Spinal cord (tissue), 10 donors: ENCODE measurements around the gene DUSP7. TPM values are rescaled to one million over a fixed set of nuclear protein-coding genes. Genes with fewer than 3 reads are reported as not detected.

Experiments used
- DNase-seq, 6 donors: peaks; one replicate each; pipeline versions ENCODE4 v3.0.0 to v3.0.0-alpha.2; 2013 to 2015; ENCODE audit warnings: low spot score in 6 of 6, low read depth in 4 of 6
- H3K27ac ChIP-seq: one replicate; pipeline ENCODE4 v1.5.1; 2013; ENCODE audit warnings: low read depth, low read length, control low read depth
- H3K27me3 ChIP-seq: one replicate; pipeline ENCODE4 v1.6.1; 2013; ENCODE audit warnings: low read length; ENCODE audit not compliant: control insufficient read depth, insufficient read depth
- H3K36me3 ChIP-seq: one replicate; pipeline ENCODE4 v1.6.1; 2013; ENCODE audit warnings: low read length; ENCODE audit not compliant: control insufficient read depth, insufficient read depth
- H3K4me1 ChIP-seq: one replicate; pipeline ENCODE4 v1.6.1; 2013; ENCODE audit warnings: low read length; ENCODE audit not compliant: control insufficient read depth, insufficient read depth
- H3K4me3 ChIP-seq: one replicate; pipeline ENCODE4 v1.5.1; 2013; ENCODE audit warnings: low read depth, low read length, control low read depth
- H3K9me3 ChIP-seq: one replicate; pipeline ENCODE4 v1.6.1; 2013; ENCODE audit warnings: low read length; ENCODE audit not compliant: control insufficient read depth, insufficient read depth
- WGBS: methylation state at CpG from one replicate; pipeline ENCODE4 v1.1.5; 2013; ENCODE audit warnings: missing lambda C conversion rate; ENCODE audit not compliant: insufficient coverage; 5-methylcytosine and 5-hydroxymethylcytosine counted together
- polyA plus RNA-seq, 2 donors: library from polyadenylated mRNA; unstranded; fragments of 120-200 nt; gene quantifications; one replicate each; pipeline ENCODE4 v1.2.1, GENCODE V29; 2013; ENCODE audit not compliant: insufficient read length in 2 of 2
- total RNA-seq, 2 donors: library from RNA; depleted of rRNA in 1 of 2; stranded (reverse); fragments of 120-200 nt in 1 of 2; fragments of >200 nt in 1 of 2; gene quantifications; one replicate each; pipeline versions ENCODE4 v1.2.3 to v1.2.4, GENCODE V29; 2013 to 2014
- donor health status: healthy.

The DUSP7 gene
- total and polyA plus RNA-seq, 4 donors: 9.2 to 29.6 (median 21.1) TPM

DNA sequence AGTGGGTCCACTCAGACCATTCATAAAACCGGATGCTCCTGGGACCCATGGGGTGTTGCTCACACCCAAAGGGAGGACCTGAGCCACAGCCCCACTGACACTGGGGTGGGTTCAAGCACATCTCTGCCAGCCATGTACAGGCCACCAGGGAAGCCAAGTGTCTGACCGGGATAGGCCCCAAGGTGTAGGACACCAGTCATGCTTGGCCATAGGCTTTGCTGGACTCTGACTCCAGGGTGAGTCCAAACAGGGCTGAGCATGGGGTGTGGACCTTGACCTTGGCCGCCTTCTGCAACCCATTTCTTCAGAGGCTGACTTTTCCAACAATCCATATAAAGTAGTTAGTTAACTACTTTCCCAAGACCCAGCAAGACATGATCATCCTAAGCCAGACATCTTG, 31.4 kb upstream of the DUSP7 start:
- Histone ChIP-seq H3K9me3 (no peaks in the 10 kb centered on the region), H3K27ac (no peak overlapping the region), H3K36me3 (peaks cover 10% of the 10 kb centered on the region), H3K4me1 (peaks cover 47% of the 10 kb centered on the region), H3K27me3 (no peaks in the 10 kb centered on the region), H3K4me3 (no peak overlapping the region)
- WGBS: 100% methylated on average over 2 of the region's 3 CpGs
- DNase-seq: no peak

DNA sequence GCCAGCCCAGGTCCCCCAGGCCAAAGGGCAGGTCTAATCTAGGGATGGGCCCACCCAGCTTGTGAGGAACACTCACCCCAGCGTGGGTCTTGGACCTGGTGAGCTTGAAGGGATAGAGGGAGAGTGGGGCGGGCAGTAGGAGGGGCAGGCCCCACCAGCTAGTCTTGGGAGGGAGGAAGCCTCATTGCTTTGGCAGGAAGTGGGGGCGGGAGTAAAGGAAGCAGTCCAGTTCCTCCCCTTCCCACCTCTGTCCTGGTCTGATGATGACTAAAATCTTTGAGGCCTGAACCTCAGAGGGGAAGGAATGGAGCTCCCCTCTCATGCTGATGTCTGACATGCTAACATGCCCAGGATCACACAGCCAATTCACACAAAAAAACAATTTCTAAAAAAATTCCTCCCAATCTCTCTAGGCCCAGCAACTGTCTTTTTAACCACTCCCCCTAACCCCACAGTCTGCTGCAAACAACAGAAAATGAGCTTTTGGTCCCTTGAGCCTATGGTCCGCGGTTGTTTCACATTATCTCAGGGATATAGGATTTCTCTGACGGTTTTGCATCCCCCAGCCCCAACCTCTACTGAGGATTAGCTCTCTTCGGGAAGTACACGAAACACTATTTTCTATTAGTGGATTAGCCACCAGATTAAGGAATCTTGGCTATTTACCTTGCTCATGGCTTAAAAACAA, 30.7 kb upstream of the DUSP7 start:
- Histone ChIP-seq H3K27ac (no peak overlapping the region), H3K4me1 (peaks cover 44% of the 10 kb centered on the region)
- 80% methylated on average over 6 of the region's 8 CpGs for WGBS

DNA sequence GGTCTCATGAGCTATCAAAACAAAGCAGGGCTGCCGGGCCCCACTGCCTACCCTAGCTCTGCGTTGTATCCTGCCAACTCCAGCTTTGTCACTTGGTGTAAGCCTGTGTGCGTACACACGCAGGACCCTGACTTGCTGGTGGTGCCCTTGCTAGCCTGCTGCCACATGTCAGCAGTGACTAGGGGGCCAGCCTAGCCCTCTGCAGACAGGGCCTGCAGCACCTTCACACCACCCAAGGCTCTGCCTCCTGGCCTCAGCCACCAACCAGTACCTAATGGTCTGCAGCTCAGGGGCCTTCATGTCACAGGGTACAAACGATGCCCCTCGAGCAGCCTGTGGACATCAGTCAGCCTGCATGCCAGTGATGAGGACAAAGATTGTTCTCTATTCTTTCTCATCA, 30.1 kb upstream of the DUSP7 start:
- H3K36me3 ChIP-seq: peaks cover 9% of the 10 kb centered on the region
- no peak for DNase-seq
- H3K27me3 ChIP-seq: no peaks in the 10 kb centered on the region
- no peaks in the 10 kb centered on the region for H3K9me3 ChIP-seq
- H3K4me1 ChIP-seq: peaks cover 38% of the 10 kb centered on the region
- no peak overlapping the region for H3K27ac ChIP-seq
- 90% methylated on average over 6 of the region's 6 CpGs for WGBS
- no peak overlapping the region for H3K4me3 ChIP-seq

More for the DNA sequence above, 30.7 kb upstream of the DUSP7 start:
- H3K36me3 ChIP-seq: peaks cover 9% of the 10 kb centered on the region
- peak in 1 of 6 donors; percentile 16 for DNase-seq
- H3K27me3 ChIP-seq: no peaks in the 10 kb centered on the region
- no peaks in the 10 kb centered on the region for H3K9me3 ChIP-seq
- H3K4me3 ChIP-seq: no peak overlapping the region

DNA sequence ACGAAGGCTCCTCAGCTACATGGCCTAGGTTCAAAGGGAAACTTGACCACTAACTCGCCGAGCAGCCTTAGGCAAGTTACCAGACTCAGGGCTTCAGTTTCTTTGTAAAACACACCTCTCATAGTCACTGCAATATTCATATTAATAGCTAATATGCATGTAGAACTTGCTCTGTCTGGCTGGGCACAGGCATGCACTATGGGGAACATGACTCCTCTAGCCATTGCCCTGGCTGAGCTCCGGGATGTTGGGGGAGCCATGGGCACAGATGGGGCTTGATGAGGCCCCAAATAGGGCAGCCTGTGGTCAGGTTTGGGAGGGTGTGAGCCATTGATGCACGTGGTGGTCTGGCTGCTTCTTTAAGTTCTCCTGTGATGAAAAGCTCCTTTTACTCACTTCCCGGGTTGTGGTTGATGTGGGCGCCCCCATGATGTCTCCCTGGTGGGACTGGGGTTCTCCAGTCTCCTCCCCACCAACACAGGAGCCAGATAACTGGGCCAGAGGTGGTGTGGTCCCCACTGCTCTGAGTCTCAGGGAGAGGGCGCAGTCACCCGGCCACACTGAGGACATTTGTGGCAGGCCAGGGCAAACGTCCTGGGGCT, 29.4 kb upstream of the DUSP7 start:
- no peaks in the 10 kb centered on the region for H3K27me3 ChIP-seq
- H3K4me3 ChIP-seq: no peak overlapping the region
- H3K27ac ChIP-seq: no peak overlapping the region
- peaks cover 11% of the 10 kb centered on the region for H3K36me3 ChIP-seq
- H3K4me1 ChIP-seq: peaks cover 34% of the 10 kb centered on the region
- WGBS: 89% methylated on average over 7 of the region's 10 CpGs
- no peaks in the 10 kb centered on the region for H3K9me3 ChIP-seq
- DNase-seq: no peak

DNA sequence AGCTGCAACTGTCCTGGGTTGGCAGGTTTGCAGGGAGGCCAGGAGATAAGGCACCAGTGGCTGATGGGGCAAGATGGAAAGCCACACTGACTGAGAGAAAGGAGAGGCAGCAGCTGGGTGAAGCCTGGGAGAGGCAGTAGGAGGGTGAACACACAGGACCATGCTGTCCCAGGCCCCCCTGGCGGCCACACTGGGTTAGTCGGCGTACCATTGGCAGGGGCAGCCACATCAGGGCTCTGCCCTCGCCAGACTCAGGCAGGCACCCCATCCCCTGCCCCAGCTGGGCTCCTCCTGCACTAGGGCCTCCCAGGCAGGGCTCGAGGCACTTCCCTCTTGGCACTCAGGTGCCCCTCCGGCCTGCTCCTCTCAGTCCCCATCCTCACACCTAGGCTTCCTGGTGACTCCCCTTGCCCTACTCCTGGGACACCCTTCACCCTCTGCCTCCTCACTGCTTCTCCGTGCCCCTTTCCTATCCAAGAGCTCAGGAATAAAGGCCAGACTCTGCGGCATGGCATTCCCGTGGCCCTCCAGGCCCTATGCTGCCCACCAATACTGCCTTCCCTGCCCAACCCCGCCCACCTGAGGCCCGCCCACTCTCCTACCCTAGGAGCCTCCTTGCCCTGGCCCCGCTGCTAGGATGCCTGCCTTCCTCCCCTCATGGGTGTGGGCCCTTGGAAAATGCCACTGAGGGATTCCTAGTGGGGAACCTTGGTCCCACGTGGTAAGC, 28.7 kb upstream of the DUSP7 start:
- no peak overlapping the region for H3K4me3 ChIP-seq
- WGBS: 86% methylated on average over 13 of the region's 13 CpGs
- DNase-seq: no peak
- H3K27me3 ChIP-seq: no peaks in the 10 kb centered on the region
- H3K36me3 ChIP-seq: peaks cover 8% of the 10 kb centered on the region
- H3K9me3 ChIP-seq: no peaks in the 10 kb centered on the region
- peaks cover 27% of the 10 kb centered on the region for H3K4me1 ChIP-seq
- no peak overlapping the region for H3K27ac ChIP-seq

DNA sequence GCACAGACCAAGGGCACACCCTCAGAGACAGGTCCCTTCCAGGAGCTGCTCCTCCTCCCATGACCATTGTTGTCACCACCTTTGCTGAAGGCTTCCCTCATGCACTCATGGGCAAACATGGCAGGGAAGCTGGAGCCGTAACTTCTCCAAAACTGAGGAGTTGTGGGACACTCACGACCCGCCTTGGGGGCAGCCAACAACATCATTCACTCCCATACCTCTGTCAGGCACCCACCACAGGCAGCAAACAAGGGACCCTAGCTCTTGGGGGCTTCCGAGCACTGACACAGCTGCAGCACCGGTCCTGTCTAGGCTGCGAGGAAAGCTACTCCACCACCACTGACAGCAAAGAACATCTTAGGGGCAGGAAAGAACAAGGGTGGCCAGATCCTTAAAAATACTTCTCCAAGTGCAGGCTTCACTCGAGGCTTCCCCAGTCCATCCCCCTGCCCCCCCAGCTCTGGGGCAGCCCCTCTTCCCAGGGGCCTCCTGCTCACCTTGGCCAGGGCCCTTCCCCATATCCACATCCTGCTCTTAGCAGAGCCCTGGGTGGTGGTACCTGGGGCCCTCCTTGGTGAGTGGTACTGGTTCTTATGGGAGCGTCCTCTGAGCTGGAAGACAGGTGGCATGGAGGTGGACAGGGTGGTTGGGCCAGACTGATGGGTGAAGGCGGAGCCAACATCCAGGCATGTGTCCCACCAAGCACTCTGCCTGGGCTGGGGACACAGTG, 28.0 kb upstream of the DUSP7 start:
- WGBS: 97% methylated on average over 9 of the region's 9 CpGs
- Histone ChIP-seq H3K27me3 (no peaks in the 10 kb centered on the region), H3K27ac (no peak overlapping the region), H3K9me3 (no peaks in the 10 kb centered on the region), H3K4me3 (no peak overlapping the region), H3K36me3 (peaks cover 8% of the 10 kb centered on the region), H3K4me1 (peaks cover 20% of the 10 kb centered on the region)
- DNase-seq: no peak

DNA sequence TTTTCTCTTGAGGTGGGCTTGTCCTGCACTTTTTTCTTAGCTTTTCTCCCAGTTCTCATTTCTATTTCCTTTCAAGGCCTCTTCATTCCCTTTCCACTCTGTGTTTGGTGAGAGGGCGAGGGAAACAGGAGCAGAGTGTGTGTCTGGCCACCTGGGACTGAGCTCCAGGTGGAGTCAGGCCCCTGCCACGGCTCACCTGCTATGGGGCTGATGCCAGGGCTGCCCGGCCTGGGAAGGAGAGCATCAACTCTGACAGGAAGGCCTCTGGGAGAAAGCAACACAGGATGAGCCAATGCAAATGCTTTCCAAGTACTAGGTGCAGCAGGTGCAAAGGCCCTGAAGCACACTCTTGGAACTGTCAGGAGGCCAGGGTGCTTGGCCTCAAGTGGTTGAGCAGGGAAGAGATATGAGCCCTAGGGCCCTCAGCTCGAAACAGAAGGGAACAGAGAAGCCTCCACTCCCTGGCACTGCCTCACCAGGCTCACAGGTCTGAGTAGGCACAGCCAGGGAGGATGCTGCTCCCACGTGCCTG, 27.3 kb upstream of the DUSP7 start:
- no peaks in the 10 kb centered on the region for H3K9me3 ChIP-seq
- no peak overlapping the region for H3K27ac ChIP-seq
- no peak for DNase-seq
- H3K36me3 ChIP-seq: peaks cover 10% of the 10 kb centered on the region
- WGBS: 95% methylated on average over 4 of the region's 5 CpGs
- H3K4me1 ChIP-seq: peaks cover 18% of the 10 kb centered on the region
- no peaks in the 10 kb centered on the region for H3K27me3 ChIP-seq
- no peak overlapping the region for H3K4me3 ChIP-seq

DNA sequence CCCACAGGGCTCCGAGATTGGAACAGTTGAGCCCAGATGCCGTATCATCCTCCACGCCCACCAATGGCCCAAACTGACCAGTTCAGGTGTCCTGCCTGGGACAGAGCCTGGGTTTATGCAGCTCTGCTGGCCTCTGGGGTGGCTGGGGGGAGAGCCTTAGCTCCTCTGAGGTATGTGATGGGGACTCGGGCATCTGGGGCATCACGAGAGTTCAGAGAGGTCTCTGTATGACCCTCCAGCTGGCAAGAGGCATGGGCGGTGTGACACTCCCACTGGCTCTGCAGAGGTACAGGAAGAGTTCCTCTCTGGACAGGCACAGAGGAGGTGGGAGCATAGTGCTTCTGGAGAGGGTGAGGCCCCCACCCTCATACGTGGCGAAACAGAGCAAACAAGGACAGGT, 26.6 kb upstream of the DUSP7 start:
- H3K27me3 ChIP-seq: no peaks in the 10 kb centered on the region

More for the DNA sequence above, 26.6 kb upstream of the DUSP7 start:
- Histone ChIP-seq H3K9me3 (no peaks in the 10 kb centered on the region), H3K4me1 (peaks cover 19% of the 10 kb centered on the region), H3K27ac (no peak overlapping the region), H3K4me3 (no peak overlapping the region), H3K36me3 (peaks cover 11% of the 10 kb centered on the region)
- WGBS: 93% methylated on average over 8 of the region's 8 CpGs
- no peak for DNase-seq
